Activated T-helper 1 cell treated with Interleukin-2 at 50 U/mL for 16 hours (primary cell): ENCODE results near the gene STUB1.
"Not testable (repeated sequence)": the region's sequence is repeated elsewhere in the genome, so short reads cannot be mapped to it uniquely, and the experiment has no call there.

Experiments
- DNase-seq: peaks from one replicate; pipeline ENCODE4 v3.0.0-alpha.2; 2020; ENCODE audit warnings: low read depth

STUB1 gene

GRCh38 chr16:678858-679813 is 1.1 kb upstream of the STUB1 start:
- no peak for DNase-seq

- DNase-seq: no peak
These were observed 375 bp downstream of the STUB1 start for GRCh38 chr16:680625-680945.

- DNase-seq: no peak
These were observed 946 bp downstream of the STUB1 start for GRCh38 chr16:680967-681745.

GRCh38 chr16:681746-682427 is 1.7 kb downstream of the STUB1 start:
- DNase-seq: no peak

- no peak for DNase-seq
These were observed 2.5 kb downstream of the STUB1 start for GRCh38 chr16:682493-683395.

- DNase-seq: no peak
These were observed 3.3 kb downstream of the STUB1 start for GRCh38 chr16:683396-684070.

GRCh38 chr16:684071-684794 is 4.0 kb downstream of the STUB1 start, which contains the start of gene JMJD8:
Gene JMJD8, minus strand, starts transcription at chr16:684334. Its CDS starts 15 bp downstream, at chr16:684319.
- peak; percentile 96 for DNase-seq

- DNase-seq: no peak
These were observed 4.9 kb downstream of the STUB1 start for GRCh38 chr16:684961-685696.

- DNase-seq: no peak
These were observed 5.8 kb downstream of the STUB1 start for GRCh38 chr16:685967-686366.

- no peak for DNase-seq
These were observed 6.5 kb downstream of the STUB1 start for GRCh38 chr16:686459-687260.

- no peak for DNase-seq
These were observed 7.3 kb downstream of the STUB1 start for GRCh38 chr16:687499-687898.

GRCh38 chr16:689175-689897 is 9.1 kb downstream of the STUB1 start:
- no peak for DNase-seq

- DNase-seq: not testable (repeated sequence)
These were observed 11.0 kb downstream of the STUB1 start for GRCh38 chr16:691242-691641.

- no peak for DNase-seq
These were observed 12.3 kb downstream of the STUB1 start for GRCh38 chr16:692356-693108.

- DNase-seq: no peak
These were observed 13.2 kb downstream of the STUB1 start for GRCh38 chr16:693364-693763.

- DNase-seq: no peak
These were observed 13.6 kb downstream of the STUB1 start for GRCh38 chr16:693766-694165.

- no peak for DNase-seq
These were observed 14.1 kb downstream of the STUB1 start for GRCh38 chr16:694187-694862.
